ENCODE results near the gene PPY. TPM values are rescaled to one million over a fixed set of nuclear protein-coding genes. Genes with fewer than 3 reads are reported as not detected.

PPY gene
- total RNA-seq, 4 donors from 2014 or later, result not detected

DNA sequence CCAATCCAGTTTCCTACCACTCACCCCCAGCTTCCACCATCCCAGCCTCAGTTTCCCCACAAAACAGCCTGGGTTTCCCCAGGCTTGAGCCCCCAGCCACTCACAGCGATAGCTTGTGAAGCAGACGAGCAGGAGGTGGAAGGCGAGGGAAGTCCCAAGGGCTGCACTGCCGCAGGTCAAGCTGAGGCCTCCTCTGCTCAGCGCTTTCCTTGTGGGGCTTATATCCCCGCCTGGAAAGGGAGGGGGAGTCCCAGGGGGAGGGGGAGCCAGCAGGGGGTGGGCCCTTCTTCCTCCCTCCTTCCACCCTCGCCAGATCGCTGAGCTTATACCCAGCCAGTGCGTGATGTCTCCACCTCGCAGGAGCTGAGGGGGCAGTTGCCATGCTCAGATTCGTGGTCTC is 11.5 kb upstream of the PPY start, which contains the start of gene PYY:
Gene PYY (minus strand): TSS at position 195 of the 400 bp plus-strand sequence. CDS start 457 bp downstream, outside the sequence.
- H3K4me3 ChIP-seq (ENCODE audit: low read depth, poor library complexity, severe bottlenecking), result no peak within 1 kb of the TSS
- intact Hi-C loops (cut with DNase I; ENCODE audit: low total_unique reads), result no loop called here
- 49 to 79% methylated on average over 4 to 11 of the region's 11 CpGs for WGBS, 2 donors

GRCh38 chr17:43952724-43953666 is 10.7 kb upstream of the PPY start:
- no peak overlapping the region for H3K4me3 ChIP-seq (ENCODE audit: low read depth, poor library complexity, severe bottlenecking)
- no peak for DNase-seq (ENCODE audit: low spot score in 2 of 2)
- intact Hi-C loops (cut with DNase I; ENCODE audit: low total_unique reads), result no loop called here
- 4 to 8% methylated on average over 65 to 74 of the region's 82 CpGs for WGBS, 2 donors
- TF ChIP-seq, protein P1, sequence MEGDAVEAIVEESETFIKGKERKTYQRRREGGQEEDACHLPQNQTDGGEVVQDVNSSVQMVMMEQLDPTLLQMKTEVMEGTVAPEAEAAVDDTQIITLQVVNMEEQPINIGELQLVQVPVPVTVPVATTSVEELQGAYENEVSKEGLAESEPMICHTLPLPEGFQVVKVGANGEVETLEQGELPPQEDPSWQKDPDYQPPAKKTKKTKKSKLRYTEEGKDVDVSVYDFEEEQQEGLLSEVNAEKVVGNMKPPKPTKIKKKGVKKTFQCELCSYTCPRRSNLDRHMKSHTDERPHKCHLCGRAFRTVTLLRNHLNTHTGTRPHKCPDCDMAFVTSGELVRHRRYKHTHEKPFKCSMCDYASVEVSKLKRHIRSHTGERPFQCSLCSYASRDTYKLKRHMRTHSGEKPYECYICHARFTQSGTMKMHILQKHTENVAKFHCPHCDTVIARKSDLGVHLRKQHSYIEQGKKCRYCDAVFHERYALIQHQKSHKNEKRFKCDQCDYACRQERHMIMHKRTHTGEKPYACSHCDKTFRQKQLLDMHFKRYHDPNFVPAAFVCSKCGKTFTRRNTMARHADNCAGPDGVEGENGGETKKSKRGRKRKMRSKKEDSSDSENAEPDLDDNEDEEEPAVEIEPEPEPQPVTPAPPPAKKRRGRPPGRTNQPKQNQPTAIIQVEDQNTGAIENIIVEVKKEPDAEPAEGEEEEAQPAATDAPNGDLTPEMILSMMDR (IDR thresholded peaks at IDR 0.05), result no peak
- no peak for TF ChIP-seq POLR2A (IDR thresholded peaks at IDR 0.05)

More for the DNA sequence above, 11.5 kb upstream of the PPY start, which contains the start of gene PYY:
- DNase-seq (ENCODE audit: low spot score in 2 of 2), result no peak
- TF ChIP-seq POLR2A (IDR thresholded peaks at IDR 0.05), result no peak
- TF ChIP-seq, protein P1 (IDR thresholded peaks at IDR 0.05), result no peak

GRCh38 chr17:43952351-43952723 is 10.1 kb upstream of the PPY start:
- intact Hi-C loops (cut with DNase I; ENCODE audit: low total_unique reads), result no loop called here
- H3K4me3 ChIP-seq (ENCODE audit: low read depth, poor library complexity, severe bottlenecking), result no peak overlapping the region
- DNase-seq (ENCODE audit: low spot score in 2 of 2), result no peak
- 12 to 19% methylated on average over 19 of the region's 19 CpGs for WGBS, 2 donors
- TF ChIP-seq, protein P1 (IDR thresholded peaks at IDR 0.05), result no peak
- no peak for TF ChIP-seq POLR2A (IDR thresholded peaks at IDR 0.05)

GRCh38 chr17:43951750-43952149 is 9.5 kb upstream of the PPY start:
- 61 to 65% methylated on average over 4 of the region's 4 CpGs for whole genome bisulfite sequencing, 2 donors
- intact Hi-C loops (cut with DNase I; ENCODE audit: low total_unique reads), result no loop called here
- DNase-seq (ENCODE audit: low spot score in 2 of 2), result no peak
- no peak overlapping the region for H3K4me3 ChIP-seq (ENCODE audit: low read depth, poor library complexity, severe bottlenecking)
- TF ChIP-seq POLR2A (IDR thresholded peaks at IDR 0.05), result no peak
- TF ChIP-seq, protein P1 (IDR thresholded peaks at IDR 0.05), result no peak

DNA sequence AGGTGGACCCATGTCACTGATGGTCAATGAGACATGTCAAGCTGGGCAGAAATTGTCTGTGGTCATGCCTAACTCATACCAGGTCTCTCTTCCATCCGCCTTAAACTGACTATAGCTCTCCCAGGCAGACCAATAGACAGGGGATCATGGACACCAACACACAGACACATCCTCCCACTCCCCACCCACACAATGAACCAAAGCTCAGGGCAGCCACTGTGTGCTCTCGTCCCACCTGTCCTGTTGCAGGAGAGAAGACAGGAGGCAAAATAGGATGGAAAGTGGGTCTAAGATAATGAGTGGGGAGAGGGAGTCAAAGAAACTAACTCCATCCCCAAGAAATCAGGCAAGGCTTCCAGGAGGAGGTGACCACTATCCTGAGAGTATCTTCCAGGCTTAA is 8.3 kb upstream of the PPY start:
- intact Hi-C loops (cut with DNase I; ENCODE audit: low total_unique reads), result no loop called here
- 93 to 100% methylated on average over 2 of the region's 2 CpGs for WGBS, 2 donors
- DNase-seq (ENCODE audit: low spot score in 2 of 2), result no peak
- no peak overlapping the region for H3K4me3 ChIP-seq (ENCODE audit: low read depth, poor library complexity, severe bottlenecking)
- TF ChIP-seq POLR2A (IDR thresholded peaks at IDR 0.05), result no peak
- TF ChIP-seq, protein P1 (IDR thresholded peaks at IDR 0.05), result no peak

All from lower leg skin (tissue), 4 donors.